ENCODE data around the gene MAD1L1.

The MAD1L1 gene

GRCh38 chr7:2201686-2202360 is 30.9 kb downstream of the MAD1L1 start:
- no peak for DNase-seq (ENCODE audit: low read depth, low spot score)

- no peak for DNase-seq (ENCODE audit: low read depth, low spot score)
Measured at GRCh38 chr7:2201128-2201527, 31.6 kb downstream of the MAD1L1 start.

- DNase-seq (ENCODE audit: low read depth, low spot score), result no peak
Measured at GRCh38 chr7:2200584-2200980, 32.2 kb downstream of the MAD1L1 start.

- DNase-seq (ENCODE audit: low read depth, low spot score), result no peak
Measured at GRCh38 chr7:2199956-2200583, 32.7 kb downstream of the MAD1L1 start.

DNA sequence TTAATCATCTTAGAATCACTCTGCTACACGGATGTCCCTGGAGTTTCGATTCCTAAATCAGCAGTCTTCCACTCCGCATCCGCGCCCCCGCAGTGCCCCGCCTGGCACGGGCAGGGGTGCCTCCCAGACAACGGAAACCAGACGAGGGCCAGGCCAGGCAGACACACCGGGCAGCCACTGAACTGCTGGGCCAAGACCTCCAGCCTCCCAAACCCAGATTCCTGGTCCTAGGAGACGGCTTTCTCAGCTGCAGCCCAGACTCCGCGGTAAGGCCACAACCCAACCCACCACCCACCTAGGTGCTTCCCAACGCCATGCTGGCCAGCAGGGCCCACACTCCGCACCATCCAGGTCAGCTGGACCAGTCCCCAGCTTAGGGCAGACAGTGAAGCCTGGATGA is 33.2 kb downstream of the MAD1L1 start:
- no peak for DNase-seq (ENCODE audit: low read depth, low spot score)

GRCh38 chr7:2198760-2199159 is 34.0 kb downstream of the MAD1L1 start:
- DNase-seq (ENCODE audit: low read depth, low spot score), result no peak

- DNase-seq (ENCODE audit: low read depth, low spot score), result no peak
Measured at GRCh38 chr7:2198206-2198605, 34.5 kb downstream of the MAD1L1 start.

DNA sequence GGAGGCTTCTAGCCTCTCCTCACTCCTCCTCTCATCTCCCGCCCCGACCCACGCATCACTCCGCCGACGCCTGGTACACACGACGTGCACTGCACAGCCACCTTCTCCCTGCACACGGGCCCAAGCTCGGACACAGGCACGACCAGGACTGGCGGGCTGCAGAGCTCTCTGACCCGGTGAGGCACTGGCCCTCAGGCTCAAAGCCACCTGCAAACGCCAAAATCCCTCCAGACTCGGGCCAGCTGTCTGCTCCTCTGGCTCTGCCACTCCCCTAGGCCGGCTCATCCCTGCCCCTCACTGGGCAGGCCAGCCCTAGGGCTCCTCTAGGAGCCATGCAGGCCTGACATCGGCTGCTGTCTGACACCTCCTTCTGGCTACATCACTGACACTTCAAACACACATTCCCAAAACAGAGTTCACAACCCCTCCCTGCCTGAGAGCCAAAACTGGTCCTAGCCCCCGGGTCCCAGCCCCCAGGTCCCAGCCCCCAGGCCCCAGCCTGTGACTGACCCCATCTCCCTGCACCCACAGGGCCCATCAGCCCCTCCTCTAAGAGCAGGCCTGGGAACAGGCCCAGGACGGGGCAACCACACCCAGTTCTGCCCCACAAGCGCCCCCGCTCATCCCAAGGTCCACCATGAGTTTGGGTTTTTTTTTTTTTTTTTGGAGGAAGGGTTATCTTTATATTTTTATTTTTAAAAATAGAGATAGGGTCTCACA is 35.1 kb downstream of the MAD1L1 start:
- no peak for DNase-seq (ENCODE audit: low read depth, low spot score)

GRCh38 chr7:2196381-2197378 is 36.1 kb downstream of the MAD1L1 start:
- DNase-seq (ENCODE audit: low read depth, low spot score), result no peak

DNA sequence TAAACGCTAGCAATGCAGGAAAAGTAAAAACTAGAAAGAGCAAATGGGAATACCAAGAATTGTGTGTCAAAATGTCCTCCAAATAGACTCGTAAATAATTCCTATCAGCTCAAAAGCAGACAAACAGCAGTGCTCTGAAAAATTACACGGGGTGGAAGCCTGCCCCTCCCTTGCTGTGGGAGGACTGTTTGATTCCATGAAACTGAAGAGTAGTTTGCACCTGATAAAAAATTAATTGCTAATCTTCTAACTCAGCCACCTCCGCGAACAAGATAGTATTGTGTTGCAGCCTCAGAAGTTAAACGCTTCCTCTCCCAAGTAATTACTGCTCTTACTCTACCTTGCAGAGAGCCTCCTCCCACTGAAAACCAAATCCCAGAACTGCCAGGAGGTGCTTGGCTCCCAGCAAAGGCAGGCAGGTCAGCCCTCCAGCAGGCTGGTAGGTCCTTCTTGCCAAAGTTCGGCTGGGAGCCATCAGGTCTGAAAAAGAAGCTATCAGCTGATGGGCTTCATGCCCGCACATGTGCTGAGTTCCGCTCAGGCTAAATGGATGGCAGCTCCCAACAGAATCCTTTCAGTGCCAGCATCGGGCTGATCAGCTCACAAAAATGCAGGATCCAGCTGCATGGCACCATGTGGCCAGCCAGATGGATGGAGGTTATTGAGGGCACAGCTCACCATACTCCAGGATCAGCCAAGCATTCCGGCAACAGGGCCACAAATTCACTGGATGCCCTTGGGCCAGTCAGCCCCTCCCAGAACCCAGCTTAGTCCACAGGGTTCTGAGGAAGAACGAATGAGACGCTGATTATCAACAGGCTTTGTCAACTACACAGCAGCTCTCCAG is 37.1 kb downstream of the MAD1L1 start:
- DNase-seq (ENCODE audit: low read depth, low spot score), result no peak

DNA sequence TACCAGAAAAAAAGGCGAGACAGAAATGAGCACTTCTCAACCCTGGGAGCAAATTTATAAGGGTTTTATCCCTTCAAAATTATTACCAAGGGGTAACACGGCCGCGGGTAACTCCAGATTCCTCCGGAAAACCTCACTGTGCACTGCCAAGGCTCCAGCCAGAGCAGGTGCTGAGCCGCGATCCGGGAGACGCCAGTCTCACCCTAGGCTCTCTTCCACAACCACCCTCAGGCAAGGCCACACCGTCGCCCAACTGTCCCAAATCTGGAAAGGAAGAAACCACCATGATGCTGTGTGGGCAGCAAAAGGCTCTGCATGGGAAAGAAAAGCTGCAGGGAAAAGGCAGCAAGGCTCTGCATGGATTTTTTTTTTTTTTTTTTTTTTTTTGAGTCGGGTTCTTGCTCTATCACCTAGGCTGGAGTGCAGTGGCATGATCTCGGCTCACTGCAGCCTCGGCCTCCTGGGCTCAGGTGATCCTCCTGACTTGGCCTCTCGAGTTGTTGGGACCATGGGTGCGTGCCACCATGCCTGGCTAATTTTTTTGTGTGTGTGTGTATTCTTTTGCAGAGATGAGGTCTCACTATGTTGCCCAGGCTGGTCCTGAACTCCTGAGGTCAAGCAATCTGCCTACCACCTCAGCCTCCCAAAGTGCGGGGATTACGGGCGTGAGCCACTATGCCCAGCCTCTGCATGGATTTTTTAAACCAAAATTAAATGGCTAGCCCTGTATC is 39.0 kb downstream of the MAD1L1 start:
- no peak for DNase-seq (ENCODE audit: low read depth, low spot score)

GRCh38 chr7:2192831-2193534 is 39.8 kb downstream of the MAD1L1 start:
- no peak for DNase-seq (ENCODE audit: low read depth, low spot score)

GRCh38 chr7:2191016-2191415 is 41.7 kb downstream of the MAD1L1 start:
- no peak for DNase-seq (ENCODE audit: low read depth, low spot score)

DNA sequence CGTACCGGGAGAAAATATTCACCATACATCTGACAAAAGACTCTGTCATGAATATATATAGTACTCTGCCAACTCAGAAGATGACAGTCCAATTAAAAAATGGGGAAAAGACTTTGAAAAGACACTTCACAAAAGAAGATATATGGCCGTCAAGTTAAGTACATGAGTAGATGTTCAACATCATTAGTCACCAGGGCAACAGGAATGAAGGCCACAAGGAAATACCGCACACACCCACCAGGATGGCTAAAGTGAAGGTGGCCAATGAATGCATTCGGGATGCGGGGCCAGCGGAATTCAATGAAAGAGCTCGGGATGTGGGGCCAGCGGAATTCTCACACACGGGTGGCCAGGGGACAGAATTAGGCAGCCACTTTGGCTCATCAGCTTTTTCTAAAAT is 42.2 kb downstream of the MAD1L1 start:
- no peak for DNase-seq (ENCODE audit: low read depth, low spot score)

DNA sequence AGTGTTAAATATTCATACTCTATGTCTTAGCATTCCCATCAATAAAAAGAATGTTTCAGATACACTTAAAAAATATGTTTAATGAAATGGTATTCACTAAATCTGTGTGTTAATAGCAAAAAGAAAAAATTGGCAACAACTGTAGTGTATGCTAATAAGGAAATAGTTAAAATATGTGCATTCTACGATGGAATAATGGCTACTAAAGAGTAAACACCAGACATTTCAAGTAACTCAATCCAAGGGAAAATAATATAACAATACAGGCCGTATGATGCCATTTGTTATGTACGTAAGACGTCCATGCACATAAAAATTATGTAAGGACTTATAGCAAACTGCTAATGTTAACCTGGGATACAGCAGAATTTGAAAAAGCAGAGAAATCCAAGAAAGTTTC is 46.6 kb downstream of the MAD1L1 start:
- DNase-seq (ENCODE audit: low read depth, low spot score), result no peak

- no peak for DNase-seq (ENCODE audit: low read depth, low spot score)
Measured at GRCh38 chr7:2185715-2186114, 47.0 kb downstream of the MAD1L1 start.

DNA sequence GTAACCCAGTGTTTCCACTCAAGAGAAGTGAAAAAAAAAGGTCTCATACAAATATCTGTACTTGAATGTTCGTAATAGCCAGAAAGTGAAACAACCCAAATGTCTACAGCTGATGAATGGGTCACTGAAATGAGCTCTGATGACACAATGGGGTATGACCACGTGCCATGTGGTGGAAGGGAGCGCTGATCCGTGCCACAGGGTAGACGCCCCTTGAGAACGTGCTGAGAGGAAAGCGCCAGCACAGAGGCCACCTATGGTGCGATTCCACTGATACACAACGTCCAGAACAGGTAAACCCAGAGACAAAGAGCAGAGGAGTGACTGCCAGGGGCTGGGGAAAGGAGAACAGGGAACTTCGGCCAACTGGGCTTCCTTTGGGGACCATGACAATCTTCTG is 50.3 kb downstream of the MAD1L1 start:
- no peak for DNase-seq (ENCODE audit: low read depth, low spot score)

GRCh38 chr7:2181077-2181854 is 51.5 kb downstream of the MAD1L1 start:
- DNase-seq (ENCODE audit: low read depth, low spot score), result no peak

- no peak for DNase-seq (ENCODE audit: low read depth, low spot score)
Measured at GRCh38 chr7:2180081-2180480, 52.7 kb downstream of the MAD1L1 start.
